ENCODE measurements around the gene CDC25C.

The CDC25C gene

GRCh38 chr5:138272681-138273080, 58.9 kb downstream of the CDC25C start:
- Histone ChIP-seq H3K9ac (no peak overlapping the region), H3K27ac (no peak overlapping the region), H3K4me2 (ENCODE audit: low read length) (no peak overlapping the region), H3K4me3 (ENCODE audit: low read depth, low read length) (no peak overlapping the region), H3K4me1 (peaks cover 3% of the 10 kb centered on the region), H3K9me3 (ENCODE audit: control insufficient read depth, low read length) (no peaks in the 10 kb centered on the region), H2AFZ (no peak overlapping the region), H3K27me3 (ENCODE audit: control insufficient read depth, insufficient read depth, low read length) (no peaks in the 10 kb centered on the region), H3K36me3 (ENCODE audit: control insufficient read depth, insufficient read depth, low read length) (no peaks in the 10 kb centered on the region), H3K79me2 (no peaks in the 10 kb centered on the region)
- TF ChIP-seq CTCF (IDR thresholded peaks at IDR 0.05) = no peak

GRCh38 chr5:138271281-138271680, 60.3 kb downstream of the CDC25C start:
- no peak for TF ChIP-seq CTCF (IDR thresholded peaks at IDR 0.05)
- Histone ChIP-seq H3K4me1 (peaks cover 3% of the 10 kb centered on the region), H3K4me2 (ENCODE audit: low read length) (no peak overlapping the region), H3K27ac (no peak overlapping the region), H2AFZ (no peak overlapping the region), H3K9me3 (ENCODE audit: control insufficient read depth, low read length) (no peaks in the 10 kb centered on the region), H3K79me2 (no peaks in the 10 kb centered on the region), H3K9ac (no peak overlapping the region), H3K27me3 (ENCODE audit: control insufficient read depth, insufficient read depth, low read length) (no peaks in the 10 kb centered on the region), H3K4me3 (ENCODE audit: low read depth, low read length) (no peak overlapping the region), H3K36me3 (ENCODE audit: control insufficient read depth, insufficient read depth, low read length) (no peaks in the 10 kb centered on the region)

GRCh38 chr5:138264183-138264582, 67.4 kb downstream of the CDC25C start:
- Histone ChIP-seq H3K79me2 (no peaks in the 10 kb centered on the region), H3K36me3 (ENCODE audit: control insufficient read depth, insufficient read depth, low read length) (no peaks in the 10 kb centered on the region), H3K4me3 (ENCODE audit: low read depth, low read length) (no peak overlapping the region), H3K27ac (no peak overlapping the region), H3K27me3 (ENCODE audit: control insufficient read depth, insufficient read depth, low read length) (no peaks in the 10 kb centered on the region), H3K9ac (no peak overlapping the region), H3K4me1 (no peaks in the 10 kb centered on the region), H3K4me2 (ENCODE audit: low read length) (no peak overlapping the region), H3K9me3 (ENCODE audit: control insufficient read depth, low read length) (no peaks in the 10 kb centered on the region), H2AFZ (no peak overlapping the region)
- TF ChIP-seq CTCF (IDR thresholded peaks at IDR 0.05) = no peak

GRCh38 chr5:138263581-138263980, 68.0 kb downstream of the CDC25C start:
- Histone ChIP-seq H3K4me3 (ENCODE audit: low read depth, low read length) (no peak overlapping the region), H3K79me2 (no peaks in the 10 kb centered on the region), H2AFZ (no peak overlapping the region), H3K4me2 (ENCODE audit: low read length) (no peak overlapping the region), H3K9me3 (ENCODE audit: control insufficient read depth, low read length) (no peaks in the 10 kb centered on the region), H3K4me1 (no peaks in the 10 kb centered on the region), H3K27me3 (ENCODE audit: control insufficient read depth, insufficient read depth, low read length) (no peaks in the 10 kb centered on the region), H3K9ac (no peak overlapping the region), H3K27ac (no peak overlapping the region), H3K36me3 (ENCODE audit: control insufficient read depth, insufficient read depth, low read length) (no peaks in the 10 kb centered on the region)
- TF ChIP-seq CTCF (IDR thresholded peaks at IDR 0.05) = no peak

GRCh38 chr5:138258704-138259292, 72.8 kb downstream of the CDC25C start:
- no peak overlapping the region for H3K27ac ChIP-seq
- H3K79me2 ChIP-seq = no peaks in the 10 kb centered on the region
- H3K36me3 ChIP-seq (ENCODE audit: control insufficient read depth, insufficient read depth, low read length) = no peaks in the 10 kb centered on the region
- H3K4me2 ChIP-seq (ENCODE audit: low read length) = no peak overlapping the region
- H3K9me3 ChIP-seq (ENCODE audit: control insufficient read depth, low read length) = no peaks in the 10 kb centered on the region
- no peak overlapping the region for H2AFZ ChIP-seq
- no peaks in the 10 kb centered on the region for H3K27me3 ChIP-seq (ENCODE audit: control insufficient read depth, insufficient read depth, low read length)
- H3K9ac ChIP-seq = no peak overlapping the region
- no peak overlapping the region for H3K4me3 ChIP-seq (ENCODE audit: low read depth, low read length)
- no peak for TF ChIP-seq CTCF (IDR thresholded peaks at IDR 0.05)
- no peaks in the 10 kb centered on the region for H3K4me1 ChIP-seq
